ENCODE data around the gene KIRREL3. TPM values are rescaled to one million over a fixed set of nuclear protein-coding genes. Genes with fewer than 3 reads are reported as not detected.

Gene KIRREL3
- polyA plus RNA-seq, 1 of the 3 experiments (the other 2 are of a cell fraction), result 3.7 TPM

- Histone ChIP-seq H3K9me2 (no peaks in the 10 kb centered on the region), H3K9me3 (no peaks in the 10 kb centered on the region), H3F3A (replicated peaks; ENCODE audit: insufficient read depth) (no peaks in the 10 kb centered on the region), H3K4me1 (ENCODE audit: control insufficient read depth in 1 of 2, insufficient read depth in 2 of 2, low read depth in 1 of 2, low read length in 1 of 2) (no peaks in the 10 kb centered on the region; a peak in 1 of 4 replicates), H3K79me2 (ENCODE audit: insufficient read depth) (no peaks in the 10 kb centered on the region), H2AFZ (ENCODE audit: low read depth) (no peak overlapping the region), H3K9ac (no peak overlapping the region), H3K27ac (ENCODE audit: low read depth in 2 of 2, low read length in 1 of 2) (no peak overlapping the region), H3K36me3 (replicated peaks in 1 of 2; ENCODE audit: control insufficient read depth in 1 of 2, insufficient read depth in 2 of 2, low read length in 1 of 2) (no peaks in the 10 kb centered on the region), H3K4me3 (ENCODE audit: low read depth in 2 of 2, low read length in 1 of 2) (no peak overlapping the region), H3K4me2 (no peak overlapping the region), H3K27me3 (ENCODE audit: insufficient read depth) (no peaks in the 10 kb centered on the region), H4K20me1 (ENCODE audit: insufficient read depth) (no peaks in the 10 kb centered on the region)
- WGBS (ENCODE audit: low lambda C conversion rate), result 82% methylated on average over 7 of the region's 8 CpGs
- CTCF ChIA-PET, result interaction anchor here (1.4 kb wide), 1 partner anchor 50 kb away, joined by 6 read pairs; no protein-coding TSS in a partner anchor
- no peak for DNase-seq
- POLR2A ChIA-PET, result no interaction called here
- TF ChIP-seq MAX (IDR thresholded peaks at IDR 0.05; ENCODE audit: low read depth) (no peak), SIN3A (IDR thresholded peaks at IDR 0.05; ENCODE audit: borderline replicate concordance, low read depth, low read length) (no peak), NRF1 (IDR thresholded peaks at IDR 0.05; ENCODE audit: low read depth, low read length) (no peak), EP300 (IDR thresholded peaks at IDR 0.05; ENCODE audit: borderline replicate concordance in 1 of 2, low read depth in 1 of 2, low read length in 1 of 2) (no peak), NFIC (IDR thresholded peaks at IDR 0.05; ENCODE audit: borderline replicate concordance) (no peak), TCF12 (IDR thresholded peaks at IDR 0.05) (no peak), REST (IDR thresholded peaks at IDR 0.05; ENCODE audit: low read depth, low read length) (no peak), TEAD4 (IDR thresholded peaks at IDR 0.05; ENCODE audit: borderline replicate concordance, insufficient read depth) (no peak), RAD21 (IDR thresholded peaks at IDR 0.05; ENCODE audit: low read length) (no peak), GABPA (IDR thresholded peaks at IDR 0.05; ENCODE audit: low read depth) (no peak), RCOR1 (IDR thresholded peaks at IDR 0.05; ENCODE audit: low read length) (no peak), USF1 (IDR thresholded peaks at IDR 0.05; ENCODE audit: borderline replicate concordance, low read depth) (no peak), FOSL2 (IDR thresholded peaks at IDR 0.05; ENCODE audit: borderline replicate concordance, low read depth) (no peak), CTCF (IDR thresholded peaks at IDR 0.05) (no peak), MEF2A (IDR thresholded peaks at IDR 0.05; ENCODE audit: borderline replicate concordance, low read depth) (no peak), RXRA (IDR thresholded peaks at IDR 0.05; ENCODE audit: borderline replicate concordance, low read depth) (no peak), SMC3 (IDR thresholded peaks at IDR 0.05; ENCODE audit: low read depth, low read length) (no peak), FOXM1 (IDR thresholded peaks at IDR 0.05; ENCODE audit: low read depth) (no peak)
These were observed 470.2 kb downstream of the KIRREL3 start for GRCh38 chr11:126530416-126530815.

Data from SK-N-SH (cell line).